WI38 (cell line): ENCODE results near the gene ZNF837.

Experiments used
- H3K4me3 ChIP-seq: 2 replicates; pipeline ENCODE4 v1.5.1; 2011; ENCODE audit warnings: low read depth, mild to moderate bottlenecking, control low read depth, low read length
- TF ChIP-seq, protein P1 (sequence below): IDR thresholded peaks from 2 replicates; pipeline ENCODE4 v1.5.1; 2012; ENCODE audit warnings: low read depth, mild to moderate bottlenecking, control low read depth, low read length

ZNF837 gene

DNA sequence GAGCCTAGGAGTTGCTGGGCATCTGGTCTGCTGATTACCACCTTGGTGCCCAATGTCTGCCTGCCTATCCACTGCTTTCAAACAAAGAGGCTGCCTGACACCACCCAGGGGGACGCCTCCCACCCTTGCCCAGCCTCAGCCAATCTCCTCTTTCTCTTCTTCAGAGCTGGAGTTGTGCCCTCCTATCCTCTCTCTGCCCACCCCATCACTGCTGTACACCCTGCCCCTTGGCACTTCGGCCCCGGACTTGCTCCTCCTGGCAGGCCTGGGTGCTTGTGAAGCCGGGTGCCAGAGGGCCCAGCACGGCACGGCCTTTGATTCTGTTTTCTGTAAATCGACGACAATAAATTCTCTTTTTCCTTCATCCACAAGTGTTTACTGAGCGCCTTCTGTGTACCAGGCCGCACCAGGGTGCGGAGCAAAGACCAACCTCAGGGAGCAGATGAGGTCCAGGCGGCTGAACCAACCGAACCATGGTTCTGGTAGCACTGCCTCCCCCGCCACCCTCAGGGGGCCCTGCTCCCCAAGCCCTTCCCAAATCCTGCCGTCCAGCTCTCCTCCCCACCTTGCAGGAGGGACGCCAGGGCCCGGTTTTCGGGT is 19.6 kb upstream of the ZNF837 start:
- TF ChIP-seq, protein P1, sequence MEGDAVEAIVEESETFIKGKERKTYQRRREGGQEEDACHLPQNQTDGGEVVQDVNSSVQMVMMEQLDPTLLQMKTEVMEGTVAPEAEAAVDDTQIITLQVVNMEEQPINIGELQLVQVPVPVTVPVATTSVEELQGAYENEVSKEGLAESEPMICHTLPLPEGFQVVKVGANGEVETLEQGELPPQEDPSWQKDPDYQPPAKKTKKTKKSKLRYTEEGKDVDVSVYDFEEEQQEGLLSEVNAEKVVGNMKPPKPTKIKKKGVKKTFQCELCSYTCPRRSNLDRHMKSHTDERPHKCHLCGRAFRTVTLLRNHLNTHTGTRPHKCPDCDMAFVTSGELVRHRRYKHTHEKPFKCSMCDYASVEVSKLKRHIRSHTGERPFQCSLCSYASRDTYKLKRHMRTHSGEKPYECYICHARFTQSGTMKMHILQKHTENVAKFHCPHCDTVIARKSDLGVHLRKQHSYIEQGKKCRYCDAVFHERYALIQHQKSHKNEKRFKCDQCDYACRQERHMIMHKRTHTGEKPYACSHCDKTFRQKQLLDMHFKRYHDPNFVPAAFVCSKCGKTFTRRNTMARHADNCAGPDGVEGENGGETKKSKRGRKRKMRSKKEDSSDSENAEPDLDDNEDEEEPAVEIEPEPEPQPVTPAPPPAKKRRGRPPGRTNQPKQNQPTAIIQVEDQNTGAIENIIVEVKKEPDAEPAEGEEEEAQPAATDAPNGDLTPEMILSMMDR: no peak
- H3K4me3 ChIP-seq: peak overlapping the region; percentile 61

DNA sequence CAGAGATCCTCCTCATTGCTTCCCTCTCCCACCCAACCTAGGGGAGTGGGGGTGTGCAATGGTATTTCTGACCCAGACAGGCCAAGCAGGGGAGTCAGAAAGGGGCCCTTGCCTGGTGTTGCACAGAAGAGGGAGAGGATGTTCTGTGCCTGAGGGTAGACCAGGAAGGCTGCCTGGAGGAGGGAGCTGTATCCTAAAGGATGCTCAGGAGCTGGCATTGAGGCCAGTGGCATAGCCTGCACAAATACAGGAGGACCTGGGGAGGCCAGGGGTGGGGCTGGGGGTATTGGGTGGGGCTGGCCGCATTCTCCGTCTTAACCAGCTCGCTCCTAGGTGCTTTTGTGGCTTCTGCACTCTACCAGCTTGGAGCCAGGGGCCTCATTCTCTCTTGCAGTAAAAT is 19.1 kb upstream of the ZNF837 start:
- TF ChIP-seq, protein P1: no peak
- H3K4me3 ChIP-seq: no peak overlapping the region

DNA sequence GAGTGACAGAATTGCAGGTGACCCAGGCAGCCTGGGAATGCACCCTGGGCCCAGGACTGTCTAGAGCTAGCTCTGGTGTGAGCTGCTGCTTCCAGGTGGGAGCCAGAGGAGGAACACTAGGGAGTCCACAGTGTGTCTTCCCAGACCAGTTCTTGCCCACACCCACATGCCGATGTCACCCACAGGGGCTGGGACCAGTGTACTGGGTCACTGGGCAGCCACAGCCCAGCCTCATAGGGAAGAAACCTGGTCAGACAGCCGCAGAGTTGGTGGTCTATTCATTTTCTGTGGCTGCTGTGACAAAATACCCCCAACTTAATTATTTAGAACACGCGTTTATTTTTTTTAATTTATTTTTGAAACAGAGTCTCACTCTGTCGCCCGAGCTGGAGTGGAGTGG is 17.7 kb upstream of the ZNF837 start:
- no peak overlapping the region for H3K4me3 ChIP-seq
- TF ChIP-seq, protein P1: no peak

DNA sequence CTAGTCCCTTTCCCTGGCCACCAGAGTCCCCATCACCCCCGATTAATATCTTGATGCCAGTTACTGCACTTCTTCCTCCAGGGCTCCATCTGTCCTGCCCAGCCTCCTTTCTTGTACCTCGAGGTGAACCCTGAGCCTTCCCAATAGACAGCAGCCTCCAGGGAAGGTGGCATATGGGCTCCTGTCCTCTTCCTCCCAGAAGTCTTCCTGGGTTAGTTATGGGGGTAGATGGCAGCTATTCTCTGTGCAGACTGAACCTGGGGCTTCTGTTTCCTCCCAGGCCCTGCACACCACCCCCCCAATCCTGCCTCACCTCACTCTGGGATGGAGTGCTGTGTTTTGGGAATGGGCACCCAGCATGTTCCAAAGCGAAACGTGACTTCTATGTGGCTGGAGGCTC is 17.3 kb upstream of the ZNF837 start:
- TF ChIP-seq, protein P1: no peak
- H3K4me3 ChIP-seq: no peak overlapping the region

DNA sequence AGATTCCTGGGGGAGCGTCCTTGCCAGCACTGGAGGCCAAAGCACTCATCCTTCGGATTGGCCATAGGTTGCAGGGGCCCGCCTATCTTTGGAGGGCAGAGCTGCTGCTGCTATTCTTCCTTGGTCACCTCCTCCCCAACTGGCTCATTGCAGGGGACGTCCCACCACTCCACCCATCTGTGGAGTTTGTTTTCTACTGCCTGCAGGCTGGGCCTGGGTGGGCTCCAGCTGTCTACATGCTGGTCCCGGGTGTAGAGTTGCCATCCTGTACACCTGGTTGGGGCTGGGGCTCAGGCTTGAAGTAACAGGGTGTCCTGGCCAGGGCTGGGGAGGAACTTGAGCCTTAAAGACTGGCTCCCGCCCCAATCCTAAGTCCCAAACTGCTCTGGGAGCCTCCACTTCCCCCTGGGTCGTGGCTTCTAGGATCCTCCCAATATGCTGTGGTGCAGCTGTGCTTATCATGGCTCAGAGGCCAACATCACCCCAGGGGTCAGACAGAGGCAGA is 16.8 kb upstream of the ZNF837 start:
- TF ChIP-seq, protein P1: no peak
- no peak overlapping the region for H3K4me3 ChIP-seq

DNA sequence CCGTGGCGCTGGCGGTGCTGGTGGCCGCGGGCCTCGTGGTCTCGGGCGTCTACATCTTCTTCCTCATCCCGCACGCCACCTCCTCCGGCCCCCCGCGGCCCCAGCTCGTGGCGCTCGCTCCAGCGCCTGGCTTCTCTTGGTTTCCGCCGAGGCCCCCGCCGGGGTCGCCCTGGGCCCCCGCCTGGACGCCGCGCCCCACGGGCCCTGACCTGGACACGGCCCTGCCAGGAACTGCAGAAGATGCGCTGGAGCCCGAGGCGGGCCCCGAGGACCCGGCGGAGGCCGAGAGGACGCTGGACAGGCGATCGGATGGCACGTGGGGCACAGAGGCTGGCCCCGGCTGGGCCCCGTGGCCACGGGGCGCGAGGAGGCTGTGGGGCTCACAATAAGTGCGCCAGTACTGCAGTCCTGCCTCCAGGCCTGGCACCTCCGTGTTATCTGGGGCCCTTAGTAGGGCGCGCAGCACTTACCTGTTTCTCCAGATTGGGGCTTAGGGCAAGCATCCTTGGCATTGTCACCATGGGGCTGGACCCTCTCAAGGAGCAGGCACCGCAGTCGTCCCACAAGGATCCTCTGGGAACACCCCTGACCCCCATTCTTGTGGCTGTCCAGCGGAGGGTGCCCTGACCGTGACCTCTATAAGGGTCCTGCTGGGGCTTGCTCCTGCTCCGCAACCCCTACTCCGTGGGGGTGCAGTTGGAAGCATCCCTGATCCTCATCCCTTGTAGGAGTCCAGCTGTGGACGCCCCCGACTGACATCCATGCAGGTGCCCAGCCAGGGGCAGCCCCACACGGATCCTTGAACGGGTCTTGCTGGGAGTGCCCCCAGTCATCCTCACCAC is 16.1 kb upstream of the ZNF837 start:
- TF ChIP-seq, protein P1: no peak
- no peak overlapping the region for H3K4me3 ChIP-seq

DNA sequence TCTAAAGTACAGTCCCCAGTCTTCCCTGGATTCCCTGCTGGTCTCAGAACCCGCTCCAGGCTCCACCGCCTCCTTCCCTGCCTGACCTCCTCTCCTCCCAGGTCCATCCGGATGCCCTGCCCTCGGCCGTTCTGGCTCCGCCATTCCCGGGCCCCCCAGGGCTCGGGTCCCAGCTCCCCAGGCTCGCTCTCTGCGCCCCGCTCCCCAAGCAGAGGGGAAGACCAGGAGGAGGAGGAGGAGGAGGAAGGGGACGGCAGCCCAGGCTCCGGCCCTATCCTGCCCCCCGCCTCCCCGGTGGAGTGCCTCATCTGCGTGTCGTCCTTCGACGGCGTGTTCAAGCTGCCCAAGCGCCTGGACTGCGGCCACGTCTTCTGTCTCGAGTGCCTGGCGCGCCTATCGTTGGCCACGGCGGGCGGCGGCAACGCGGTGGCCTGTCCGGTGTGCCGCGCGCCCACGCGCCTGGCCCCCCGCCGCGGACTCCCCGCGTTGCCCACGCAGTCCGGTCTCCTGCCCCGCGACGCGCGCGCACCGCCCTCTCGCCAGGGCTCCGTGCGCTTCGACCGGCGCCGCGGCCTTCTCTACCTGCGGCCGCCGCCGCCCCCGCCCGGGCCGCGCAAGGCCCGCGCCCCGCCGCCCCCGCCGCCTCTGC is 15.3 kb upstream of the ZNF837 start:
- no peak overlapping the region for H3K4me3 ChIP-seq
- TF ChIP-seq, protein P1: no peak
